Caco-2 (cell line): ENCODE measurements around the gene RABGAP1L. TPM values are rescaled to one million over a fixed set of nuclear protein-coding genes. Genes with fewer than 3 reads are reported as not detected.

Source experiments
- BruUV-seq: library from RNA; stranded (reverse); fragments of 400-500 nt; replicated peaks from 2 replicates; lab custom pipeline; 2021; lab: Mats Ljungman, UMichigan
- CTCF ChIA-PET: fragments of 300-600 bp; sonication (Branson Sonifier 250); formaldehyde crosslinking; loops from one replicate; lab custom pipeline; 2022; ENCODE audit warnings: antibody characterized with exemption; lab: Charles Lee
- POLR2A ChIA-PET: fragments of 300-600 bp; sonication (Branson Sonifier 250); formaldehyde crosslinking; loops from one replicate; lab custom pipeline; 2022; ENCODE audit warnings: antibody characterized with exemption; lab: Charles Lee
- DNase-seq, 2 experiments: peaks; one replicate each; pipeline versions ENCODE4 v3.0.0 to v3.0.0-alpha.2; 2020 to 2022
- H3K27me3 ChIP-seq: replicated peaks from 2 replicates; pipeline ENCODE4 v1.6.0; 2011; ENCODE audit warnings: low read length; ENCODE audit not compliant: control insufficient read depth, insufficient read depth
- H3K36me3 ChIP-seq: 2 replicates; pipeline ENCODE4 v1.5.1; 2011; ENCODE audit warnings: low read length; ENCODE audit not compliant: control insufficient read depth, insufficient read depth
- H3K4me1 ChIP-seq: fragments of 250-450 bp; sonication (Bioruptor Pico); 2 replicates; pipeline ENCODE4 v1.5.1; 2020; ENCODE audit warnings: mild to moderate bottlenecking
- H3K4me3 ChIP-seq: 2 replicates; pipeline ENCODE4 v1.5.1; 2011; ENCODE audit warnings: low read depth, mild to moderate bottlenecking, control low read depth, low read length
- H3K9me3 ChIP-seq: fragments of 250-450 bp; sonication (Bioruptor Pico); 2 replicates; pipeline ENCODE4 v1.5.1; 2020; ENCODE audit warnings: mild to moderate bottlenecking, moderate library complexity
- H3K27ac Mint-ChIP-seq: one replicate; pipeline ENCODE4 v1.8.0; 2022; ENCODE audit warnings: mixed read lengths; ENCODE audit not compliant: unreplicated experiment
- H3K27me3 Mint-ChIP-seq: one replicate; pipeline ENCODE4 v1.8.0; 2022; ENCODE audit warnings: mixed read lengths; ENCODE audit not compliant: insufficient read depth, unreplicated experiment
- H3K36me3 Mint-ChIP-seq: one replicate; pipeline ENCODE4 v1.8.0; 2022; ENCODE audit warnings: mild to moderate bottlenecking, mixed read lengths; ENCODE audit not compliant: insufficient read depth, unreplicated experiment
- H3K4me1 Mint-ChIP-seq: one replicate; pipeline ENCODE4 v1.8.0; 2022; ENCODE audit warnings: low read depth, mixed read lengths; ENCODE audit not compliant: unreplicated experiment
- H3K4me3 Mint-ChIP-seq: one replicate; pipeline ENCODE4 v1.8.0; 2022; ENCODE audit warnings: mild to moderate bottlenecking, moderate library complexity, mixed read lengths; ENCODE audit not compliant: unreplicated experiment
- H3K9me3 Mint-ChIP-seq: one replicate; pipeline ENCODE4 v1.8.0; 2022; ENCODE audit warnings: mixed read lengths; ENCODE audit not compliant: unreplicated experiment
- CTCF ChIP-seq, 2 experiments: fragments of 200-600 bp in 1 of 2; IDR thresholded peaks; 1 replicate in 1 of 2; 2 replicates in 1 of 2; pipeline versions ENCODE4 v1.5.1 to v1.8.0; 2011 to 2022; ENCODE audit warnings: antibody characterized with exemption in 1 of 2, control low read depth in 1 of 2, inconsistent platforms in 1 of 2, low read depth in 1 of 2, low read length in 1 of 2, mild to moderate bottlenecking in 1 of 2, moderate library complexity in 1 of 2; ENCODE audit not compliant: insufficient read depth in 1 of 2, severe bottlenecking in 1 of 2, unreplicated experiment in 1 of 2
- intact Hi-C: fragments of 100-400 bp; cut with micrococcal nuclease; formaldehyde crosslinking; loops from one replicate; pipeline ENCODE4 v1.10.0; 2022; ENCODE audit not compliant: unreplicated experiment
- total RNA-seq: library from RNA; stranded (reverse); gene quantifications from 2 replicates; pipeline ENCODE4 v1.2.3, GENCODE V29; 2022

Gene RABGAP1L
- total RNA-seq, 1 experiment from 2014 or later = 20.3 TPM

- no peak for DNase-seq
- intact Hi-C loops = no loop called here
- H3K27me3 ChIP-seq = no peaks in the 10 kb centered on the region
- no peak overlapping the region for H3K4me3 Mint-ChIP-seq
- no TSS peak for BruUV-seq
- no peaks in the 10 kb centered on the region for H3K4me1 ChIP-seq
- no peak overlapping the region for H3K27ac Mint-ChIP-seq
- no peaks in the 10 kb centered on the region for H3K36me3 ChIP-seq
- POLR2A ChIA-PET = no interaction called here
- no peaks in the 10 kb centered on the region for H3K9me3 ChIP-seq
- H3K9me3 Mint-ChIP-seq = no peaks in the 10 kb centered on the region
- CTCF ChIA-PET = no interaction called here
- TF ChIP-seq CTCF (IDR thresholded peaks at IDR 0.05; ENCODE audit: insufficient read depth in 1 of 2, low read depth in 1 of 2, low read length in 1 of 2, severe bottlenecking in 1 of 2, unreplicated experiment in 1 of 2) = no peak
- no peaks in the 10 kb centered on the region for H3K36me3 Mint-ChIP-seq
- H3K4me3 ChIP-seq = no peak overlapping the region
- H3K27me3 Mint-ChIP-seq = no peaks in the 10 kb centered on the region
- no peaks in the 10 kb centered on the region for H3K4me1 Mint-ChIP-seq
These were observed 530.2 kb downstream of the RABGAP1L start for GRCh38 chr1:174689524-174689923.

- Histone ChIP-seq H3K27me3 (no peaks in the 10 kb centered on the region), H3K9me3 (no peaks in the 10 kb centered on the region), H3K36me3 (no peaks in the 10 kb centered on the region), H3K4me3 (no peak overlapping the region), H3K4me1 (no peaks in the 10 kb centered on the region)
- CTCF ChIA-PET = no interaction called here
- Mint-ChIP-seq H3K9me3 (no peaks in the 10 kb centered on the region), H3K36me3 (no peaks in the 10 kb centered on the region), H3K27ac (no peak overlapping the region), H3K4me1 (no peaks in the 10 kb centered on the region), H3K27me3 (no peaks in the 10 kb centered on the region), H3K4me3 (no peak overlapping the region)
- DNase-seq = no peak
- no TSS peak for BruUV-seq
- intact Hi-C loops = no loop called here
- POLR2A ChIA-PET = no interaction called here
- no peak for TF ChIP-seq CTCF (IDR thresholded peaks at IDR 0.05; ENCODE audit: insufficient read depth in 1 of 2, low read depth in 1 of 2, low read length in 1 of 2, severe bottlenecking in 1 of 2, unreplicated experiment in 1 of 2)
These were observed 530.9 kb downstream of the RABGAP1L start for GRCh38 chr1:174690266-174690665.

- H3K27ac Mint-ChIP-seq = no peak overlapping the region
- CTCF ChIA-PET = interaction anchor here (0.5 to 0.8 kb wide), 2 partner anchors 12 to 699 kb away, joined by 3 to 4 read pairs; no protein-coding TSS in a partner anchor
- TF ChIP-seq CTCF (IDR thresholded peaks at IDR 0.05; ENCODE audit: insufficient read depth in 1 of 2, low read depth in 1 of 2, low read length in 1 of 2, severe bottlenecking in 1 of 2, unreplicated experiment in 1 of 2) = no peak
- Histone ChIP-seq H3K4me1 (no peaks in the 10 kb centered on the region), H3K9me3 (no peaks in the 10 kb centered on the region), H3K36me3 (no peaks in the 10 kb centered on the region), H3K4me3 (no peak overlapping the region), H3K27me3 (no peaks in the 10 kb centered on the region)
- H3K27me3 Mint-ChIP-seq = no peaks in the 10 kb centered on the region
- DNase-seq = no peak
- H3K4me1 Mint-ChIP-seq = no peaks in the 10 kb centered on the region
- POLR2A ChIA-PET = no interaction called here
- intact Hi-C loops = no loop called here
- no TSS peak for BruUV-seq
- no peaks in the 10 kb centered on the region for H3K36me3 Mint-ChIP-seq
- no peaks in the 10 kb centered on the region for H3K9me3 Mint-ChIP-seq
- no peak overlapping the region for H3K4me3 Mint-ChIP-seq
These were observed 533.0 kb downstream of the RABGAP1L start for GRCh38 chr1:174692313-174692712.
